ENCODE measurements around the gene HOMER2. TPM values are rescaled to one million over a fixed set of nuclear protein-coding genes. Genes with fewer than 3 reads are reported as not detected.

The HOMER2 gene
- total and polyA plus RNA-seq, 2 of the 4 experiments (the other 2 are of a cell fraction), result 0.54 to 0.79 TPM

- Histone ChIP-seq H3K56ac (ENCODE audit: extremely low read depth, insufficient read depth, low read length) (no peak overlapping the region), H4K5ac (ENCODE audit: low read depth, low read length) (no peak overlapping the region), H2AK9ac (replicated peaks; ENCODE audit: low read depth, low read length, poor library complexity) (no peak overlapping the region), H3K4me2 (ENCODE audit: low read depth, low read length) (no peak overlapping the region), H4K8ac (ENCODE audit: low read depth in 2 of 2, low read length in 2 of 2) (no peak overlapping the region), H2AK5ac (ENCODE audit: low read depth, low read length) (no peak overlapping the region), H3K4me1 (ENCODE audit: control insufficient read depth, insufficient read depth, low read length) (no peaks in the 10 kb centered on the region), H3K9me3 (ENCODE audit: control insufficient read depth, insufficient read depth, low read length) (no peaks in the 10 kb centered on the region), H3K79me1 (ENCODE audit: low read depth in 1 of 2, low read length in 2 of 2) (no peaks in the 10 kb centered on the region), H3K14ac (replicated peaks; ENCODE audit: low read depth, low read length) (no peak overlapping the region), H4K91ac (ENCODE audit: insufficient read depth, low read depth, low read length) (no peak overlapping the region), H2BK20ac (ENCODE audit: low read depth, low read length) (no peak overlapping the region), H3K23ac (ENCODE audit: low read depth, low read length) (no peak overlapping the region), H3K9ac (ENCODE audit: low read depth, low read length) (no peak overlapping the region), H3K18ac (ENCODE audit: low read depth, low read length) (no peak overlapping the region), H3K27ac (ENCODE audit: insufficient read depth, low read length) (no peak overlapping the region), H3K36me3 (ENCODE audit: control insufficient read depth, insufficient read depth, low read length) (no peaks in the 10 kb centered on the region), H3K4me3 (ENCODE audit: insufficient read depth, low read depth, low read length) (no peak overlapping the region), H2BK15ac (ENCODE audit: low read depth, low read length) (no peak overlapping the region), H3K9me1 (ENCODE audit: insufficient read depth, low read length) (no peaks in the 10 kb centered on the region; the same call in 1 of the 2 replicates), H3K4ac (ENCODE audit: low read depth, low read length) (no peak overlapping the region), H4K20me1 (ENCODE audit: insufficient read depth, low read length) (no peaks in the 10 kb centered on the region), H2BK120ac (ENCODE audit: low read depth, low read length) (no peak overlapping the region), H2AFZ (replicated peaks; ENCODE audit: low read length, poor library complexity) (no peak overlapping the region), H2BK5ac (ENCODE audit: low read depth, low read length, poor library complexity, severe bottlenecking) (no peak overlapping the region), H3K27me3 (ENCODE audit: control insufficient read depth, insufficient read depth, low read length) (0 out of 2 replicates have a peak, but pooled peaks cover 2% of the 10 kb centered on the region)
- DNase-seq (no peak), ATAC-seq (ENCODE audit: low read depth) (no peak)
- intact Hi-C loops (cut with micrococcal nuclease) (no loop called here), dilution Hi-C loops (cut with HindIII; ENCODE audit: low sequenced_read_pairs, unreplicated experiment) (no loop called here), in situ Hi-C loops (cut with MboI; ENCODE audit: low sequenced_read_pairs) (no loop called here)
- ChIA-PET POLR2A (ENCODE audit: unreplicated experiment) (no interaction called here), CTCF (no interaction called here)
- 38% methylated on average over 1 of the region's 5 CpGs; no CpG with 5 or more reads in 1 of the 2 experiments for WGBS, 2 experiments (ENCODE audit: extremely low coverage in 2 of 2, insufficient read length in 1 of 2)
- TF ChIP-seq ELK1 (IDR thresholded peaks at IDR 0.05; ENCODE audit: borderline replicate concordance, low read depth, low read length) (no peak), MAZ (IDR thresholded peaks at IDR 0.05; ENCODE audit: borderline replicate concordance, low read depth, low read length) (no peak), RCOR1 (IDR thresholded peaks at IDR 0.05; ENCODE audit: insufficient replicate concordance, low read length) (no peak), CTCF (conservative IDR thresholded peaks at IDR 0.05; ENCODE audit: low read depth, low read length) (no peak), CHD1 (IDR thresholded peaks at IDR 0.05; ENCODE audit: low read depth, low read length) (no peak), NFE2L2 (IDR thresholded peaks at IDR 0.05; ENCODE audit: low read depth, low read length) (no peak), USF2 (IDR thresholded peaks at IDR 0.05; ENCODE audit: low read depth, low read length) (no peak), SMC3 (IDR thresholded peaks at IDR 0.05; ENCODE audit: low read depth, low read length) (no peak), MXI1 (IDR thresholded peaks at IDR 0.05; ENCODE audit: borderline replicate concordance, low read depth, low read length) (no peak), RAD21 (IDR thresholded peaks at IDR 0.05; ENCODE audit: low read length) (no peak), CEBPB (IDR thresholded peaks at IDR 0.05; ENCODE audit: low read depth, low read length) (no peak), POLR2A (IDR thresholded peaks at IDR 0.05; ENCODE audit: low read depth, low read length) (no peak), FOS (IDR thresholded peaks at IDR 0.05; ENCODE audit: low read depth, low read length) (no peak), BHLHE40 (IDR thresholded peaks at IDR 0.05; ENCODE audit: low read depth, low read length) (no peak), MAFK (IDR thresholded peaks at IDR 0.05; ENCODE audit: low read depth, low read length) (no peak), RFX5 (IDR thresholded peaks at IDR 0.05; ENCODE audit: low read depth, low read length) (no peak)
- no TSS peak for BruUV-seq (replicated peaks)
Observed at GRCh38 chr15:82882273-82882928, 70.1 kb downstream of the HOMER2 start.
